OCI-LY1 (cell line): ENCODE results near the gene PTPRD.

ENCODE experiments used
- H2AFZ ChIP-seq: fragments of 200-600 bp; sonication (generic), shearing (Covaris generic); 2 replicates; pipeline ENCODE4 v1.6.0; 2014; ENCODE audit warnings: antibody characterized with exemption, mild to moderate bottlenecking, low read length
- H3F3A ChIP-seq: fragments of 200-600 bp; sonication (generic), shearing (Covaris generic); 2 replicates; pipeline ENCODE4 v1.6.0; 2014; ENCODE audit warnings: mild to moderate bottlenecking, antibody characterized with exemption, low read length, moderate library complexity; ENCODE audit not compliant: insufficient read depth
- H3K27ac ChIP-seq: fragments of 200-600 bp; sonication (generic); 2 replicates; pipeline ENCODE4 v1.5.1; 2014; ENCODE audit warnings: low read length, mixed run types, mild to moderate bottlenecking, low read depth; ENCODE audit not compliant: poor library complexity, severe bottlenecking
- H3K27me3 ChIP-seq: fragments of 200-600 bp; sonication (generic); 2 replicates; pipeline ENCODE4 v1.6.0; 2014; ENCODE audit warnings: antibody characterized with exemption, mild to moderate bottlenecking, low read length, moderate library complexity; ENCODE audit not compliant: insufficient read depth
- H3K36me3 ChIP-seq: fragments of 200-600 bp; sonication (generic); 2 replicates; pipeline ENCODE4 v1.6.1; 2014; ENCODE audit warnings: mild to moderate bottlenecking, antibody characterized with exemption, low read length, moderate library complexity, mixed read lengths; ENCODE audit not compliant: insufficient read depth
- H3K4me1 ChIP-seq: fragments of 200-600 bp; sonication (generic); 2 replicates; pipeline ENCODE4 v1.5.1; 2014; ENCODE audit warnings: mild to moderate bottlenecking, low read length, moderate library complexity; ENCODE audit not compliant: insufficient read depth, severe bottlenecking
- H3K4me2 ChIP-seq: fragments of 200-600 bp; sonication (generic), shearing (Covaris generic); 2 replicates; pipeline ENCODE4 v1.6.1; 2014; ENCODE audit warnings: low read length
- H3K4me3 ChIP-seq: fragments of 200-600 bp; sonication (generic); 2 replicates; pipeline ENCODE4 v1.5.1; 2014; ENCODE audit warnings: low read length, low read depth, mild to moderate bottlenecking, mixed read lengths; ENCODE audit not compliant: poor library complexity, severe bottlenecking
- H3K79me2 ChIP-seq: fragments of 200-600 bp; shearing (Covaris generic); 2 replicates; pipeline ENCODE4 v1.6.1; 2016; ENCODE audit warnings: mixed run types, low read length, mixed read lengths; ENCODE audit not compliant: insufficient read depth
- H3K9ac ChIP-seq: fragments of 200-600 bp; sonication (generic), shearing (Covaris generic); 2 replicates; pipeline ENCODE4 v1.6.1; 2014; ENCODE audit warnings: mild to moderate bottlenecking, low read length, mixed read lengths
- H3K9me2 ChIP-seq: fragments of 200-600 bp; sonication (generic), shearing (Covaris generic); 2 replicates; pipeline ENCODE4 v1.6.1; 2014; ENCODE audit warnings: low read depth, mild to moderate bottlenecking, low read length, mixed read lengths
- H3K9me3 ChIP-seq: fragments of 200-600 bp; shearing (Covaris generic); 2 replicates; pipeline ENCODE4 v1.6.1; 2014; ENCODE audit warnings: low read length, mixed read lengths
- H4K20me1 ChIP-seq: fragments of 200-600 bp; sonication (generic), shearing (Covaris generic); 2 replicates; pipeline ENCODE4 v1.6.0; 2016; ENCODE audit warnings: mild to moderate bottlenecking, low read length; ENCODE audit not compliant: insufficient read depth
- EZH2 ChIP-seq: fragments of 200-600 bp; sonication (generic), shearing (Covaris generic); IDR thresholded peaks from 2 replicates; pipeline ENCODE4 v1.8.0; 2017; ENCODE audit warnings: borderline replicate concordance, mixed run types, mild to moderate bottlenecking, antibody characterized with exemption, low read length, moderate library complexity, mixed read lengths
- TF ChIP-seq, protein P1 (sequence below): fragments of 200-600 bp; sonication (generic), shearing (Covaris generic); IDR thresholded peaks from 2 replicates; pipeline ENCODE4 v1.5.1; 2017; ENCODE audit warnings: mild to moderate bottlenecking, antibody characterized with exemption, low read length, moderate library complexity, mixed read lengths

The PTPRD gene

GRCh38 chr9:8832386-8832785 lies 1780.4 kb downstream of the PTPRD start:
- H2AFZ ChIP-seq, result no peak overlapping the region
- H3K9me3 ChIP-seq, result no peaks in the 10 kb centered on the region
- H3K27me3 ChIP-seq, result no peaks in the 10 kb centered on the region
- no peak overlapping the region for H3K4me2 ChIP-seq
- no peak overlapping the region for H3K9ac ChIP-seq
- H3F3A ChIP-seq, result no peaks in the 10 kb centered on the region
- TF ChIP-seq EZH2, result no peak
- TF ChIP-seq, protein P1, sequence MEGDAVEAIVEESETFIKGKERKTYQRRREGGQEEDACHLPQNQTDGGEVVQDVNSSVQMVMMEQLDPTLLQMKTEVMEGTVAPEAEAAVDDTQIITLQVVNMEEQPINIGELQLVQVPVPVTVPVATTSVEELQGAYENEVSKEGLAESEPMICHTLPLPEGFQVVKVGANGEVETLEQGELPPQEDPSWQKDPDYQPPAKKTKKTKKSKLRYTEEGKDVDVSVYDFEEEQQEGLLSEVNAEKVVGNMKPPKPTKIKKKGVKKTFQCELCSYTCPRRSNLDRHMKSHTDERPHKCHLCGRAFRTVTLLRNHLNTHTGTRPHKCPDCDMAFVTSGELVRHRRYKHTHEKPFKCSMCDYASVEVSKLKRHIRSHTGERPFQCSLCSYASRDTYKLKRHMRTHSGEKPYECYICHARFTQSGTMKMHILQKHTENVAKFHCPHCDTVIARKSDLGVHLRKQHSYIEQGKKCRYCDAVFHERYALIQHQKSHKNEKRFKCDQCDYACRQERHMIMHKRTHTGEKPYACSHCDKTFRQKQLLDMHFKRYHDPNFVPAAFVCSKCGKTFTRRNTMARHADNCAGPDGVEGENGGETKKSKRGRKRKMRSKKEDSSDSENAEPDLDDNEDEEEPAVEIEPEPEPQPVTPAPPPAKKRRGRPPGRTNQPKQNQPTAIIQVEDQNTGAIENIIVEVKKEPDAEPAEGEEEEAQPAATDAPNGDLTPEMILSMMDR, result no peak
- no peaks in the 10 kb centered on the region for H3K79me2 ChIP-seq
- no peaks in the 10 kb centered on the region for H3K4me1 ChIP-seq
- H3K36me3 ChIP-seq, result no peaks in the 10 kb centered on the region
- no peaks in the 10 kb centered on the region for H3K9me2 ChIP-seq
- H3K4me3 ChIP-seq, result no peak overlapping the region
- no peak overlapping the region for H3K27ac ChIP-seq
- no peaks in the 10 kb centered on the region for H4K20me1 ChIP-seq

GRCh38 chr9:8831568-8831967 lies 1781.2 kb downstream of the PTPRD start:
- H3K9ac ChIP-seq, result no peak overlapping the region
- no peaks in the 10 kb centered on the region for H3K4me1 ChIP-seq
- no peaks in the 10 kb centered on the region for H3F3A ChIP-seq
- H3K79me2 ChIP-seq, result no peaks in the 10 kb centered on the region
- H3K36me3 ChIP-seq, result no peaks in the 10 kb centered on the region
- H4K20me1 ChIP-seq, result no peaks in the 10 kb centered on the region
- no peak overlapping the region for H3K27ac ChIP-seq
- TF ChIP-seq, protein P1, result no peak
- no peak for TF ChIP-seq EZH2
- H2AFZ ChIP-seq, result no peak overlapping the region
- H3K9me2 ChIP-seq, result no peaks in the 10 kb centered on the region
- no peak overlapping the region for H3K4me3 ChIP-seq
- H3K9me3 ChIP-seq, result no peaks in the 10 kb centered on the region
- no peak overlapping the region for H3K4me2 ChIP-seq
- no peaks in the 10 kb centered on the region for H3K27me3 ChIP-seq

DNA sequence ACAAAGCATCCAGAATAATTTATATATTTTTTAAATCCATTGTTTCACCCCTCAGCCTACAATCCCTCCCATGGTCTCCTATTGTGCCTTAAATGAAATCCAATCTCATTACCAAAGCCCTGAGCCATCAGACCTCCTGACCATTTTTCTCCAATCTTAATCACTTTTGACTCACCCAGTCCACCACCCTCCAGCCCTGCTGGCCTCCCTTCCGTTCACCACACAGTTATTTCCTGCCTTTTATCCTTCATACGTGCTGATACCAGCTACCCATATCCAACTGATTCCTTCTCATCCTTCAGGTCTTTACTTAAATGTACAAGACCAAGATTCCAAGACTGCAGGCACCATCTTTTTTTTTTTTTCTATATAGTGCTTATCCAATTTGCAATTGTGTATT lies 1786.5 kb downstream of the PTPRD start:
- Histone ChIP-seq H3K36me3 (no peaks in the 10 kb centered on the region), H4K20me1 (no peaks in the 10 kb centered on the region)

More for the DNA sequence above, 1786.5 kb downstream of the PTPRD start:
- Histone ChIP-seq H3K4me1 (no peaks in the 10 kb centered on the region), H3K4me2 (no peak overlapping the region), H3K9ac (no peak overlapping the region), H3K9me3 (no peaks in the 10 kb centered on the region), H3K79me2 (no peaks in the 10 kb centered on the region), H3K27me3 (no peaks in the 10 kb centered on the region), H2AFZ (no peak overlapping the region), H3K27ac (no peak overlapping the region), H3K4me3 (no peak overlapping the region), H3F3A (no peaks in the 10 kb centered on the region), H3K9me2 (no peaks in the 10 kb centered on the region)
- TF ChIP-seq, protein P1, result no peak
- no peak for TF ChIP-seq EZH2
